Endometrium (tissue), 2 donors: Measurements from ENCODE around the gene ATP1A2.
A peak's percentile ranks its signal among the peaks of the same experiment; 100 is the strongest.

Experiments used
- FAIRE-seq: peaks from 2 replicates; lab custom pipeline; 2012; peaks lifted over from hg19 to GRCh38; lab: Jason Lieb, UNC
- donor health status: control.
- donor health status: control.

Gene ATP1A2

GRCh38 chr1:160085686-160086455 lies 29.7 kb upstream of the ATP1A2 start:
- no peak for FAIRE-seq

- FAIRE-seq, result no peak
Measured at GRCh38 chr1:160086456-160086892, 29.1 kb upstream of the ATP1A2 start.

- FAIRE-seq, result no peak
Measured at GRCh38 chr1:160087118-160087662, 28.4 kb upstream of the ATP1A2 start.

- no peak for FAIRE-seq
Measured at GRCh38 chr1:160089883-160090282, 25.7 kb upstream of the ATP1A2 start.

GRCh38 chr1:160090760-160091159 lies 24.8 kb upstream of the ATP1A2 start:
- FAIRE-seq, result no peak

GRCh38 chr1:160091666-160092223 lies 23.8 kb upstream of the ATP1A2 start:
- no peak for FAIRE-seq

GRCh38 chr1:160092366-160093068 lies 23.0 kb upstream of the ATP1A2 start:
- FAIRE-seq, result no peak

- FAIRE-seq, result no peak
Measured at GRCh38 chr1:160093069-160093395, 22.5 kb upstream of the ATP1A2 start.

- FAIRE-seq, result no peak
Measured at GRCh38 chr1:160093624-160094290, 21.8 kb upstream of the ATP1A2 start.

- FAIRE-seq, result no peak
Measured at GRCh38 chr1:160094291-160094625, 21.3 kb upstream of the ATP1A2 start.

- no peak for FAIRE-seq
Measured at GRCh38 chr1:160094806-160095205, 20.8 kb upstream of the ATP1A2 start.

- FAIRE-seq, result no peak
Measured at GRCh38 chr1:160095382-160096105, 20.0 kb upstream of the ATP1A2 start.

- FAIRE-seq, result no peak
Measured at GRCh38 chr1:160096274-160097116, 19.1 kb upstream of the ATP1A2 start.

- no peak for FAIRE-seq
Measured at GRCh38 chr1:160097151-160097910, 18.2 kb upstream of the ATP1A2 start.

- FAIRE-seq, result no peak
Measured at GRCh38 chr1:160097911-160098851, 17.4 kb upstream of the ATP1A2 start, which contains the start of gene IGSF8. TSS of gene IGSF8 (minus strand) at chr1:160098619. CDS start at chr1:160098472, 147 bp downstream.

GRCh38 chr1:160098852-160099561 lies 16.6 kb upstream of the ATP1A2 start:
- peak; percentile 12 for FAIRE-seq

GRCh38 chr1:160099716-160100375 lies 15.7 kb upstream of the ATP1A2 start:
- FAIRE-seq, result no peak
